NCI-H1417 (cell line): ENCODE results near the gene CYP2W1.
A peak's percentile ranks its signal among the peaks of the same experiment; 100 is the strongest.

Experiments used
- DNase-seq, 3 experiments: peaks; one replicate each; lab custom pipeline; 2025; lab: John Stamatoyannopoulos, UW

The CYP2W1 gene

DNA sequence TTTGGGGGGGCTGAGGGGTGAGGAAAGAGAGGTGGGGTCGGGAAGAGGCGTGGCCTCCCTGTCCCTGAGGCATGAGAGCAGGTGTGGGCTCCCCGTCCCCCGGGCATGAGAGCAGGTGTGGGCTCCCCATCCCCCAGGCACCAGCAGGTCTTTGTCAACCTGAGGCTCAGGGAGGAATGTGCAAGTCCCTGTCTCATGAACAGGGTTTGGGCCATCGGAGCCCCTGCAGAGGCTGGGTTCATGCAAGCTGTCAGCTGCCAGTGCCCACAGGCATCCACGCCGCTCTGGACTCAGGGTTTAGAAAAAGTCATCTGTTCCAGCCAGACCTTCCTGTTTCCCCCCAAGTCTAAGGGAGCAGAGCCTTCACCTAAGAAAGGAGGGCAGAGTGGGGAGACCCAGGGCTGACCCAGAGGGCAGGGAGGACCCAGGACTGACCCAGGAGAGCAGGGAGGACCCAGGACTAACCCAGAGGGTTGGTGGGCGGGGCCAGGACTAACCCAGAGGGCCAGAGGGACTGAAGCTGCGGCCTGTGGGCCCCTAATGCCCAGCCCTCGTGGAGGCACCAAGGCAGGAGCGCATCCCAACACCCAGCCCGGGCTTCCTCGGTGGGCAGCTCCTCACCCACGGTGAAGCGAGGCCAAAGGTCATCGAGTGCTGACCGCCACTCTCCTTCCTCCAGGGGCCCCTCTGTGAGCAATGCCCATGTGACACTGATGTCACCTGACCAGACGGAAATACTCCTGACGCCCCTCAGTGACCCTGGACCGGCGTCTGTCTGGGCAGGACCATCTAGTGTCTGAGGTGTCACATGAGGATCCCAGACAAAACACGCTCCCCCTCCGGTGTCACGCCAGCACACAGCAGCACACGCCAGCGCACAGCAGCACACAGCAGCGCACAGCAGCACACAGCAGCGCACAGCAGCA, 32.5 kb downstream of the CYP2W1 start:
- peak in 2 of 3 experiments; percentile 31 to 42 for DNase-seq

DNA sequence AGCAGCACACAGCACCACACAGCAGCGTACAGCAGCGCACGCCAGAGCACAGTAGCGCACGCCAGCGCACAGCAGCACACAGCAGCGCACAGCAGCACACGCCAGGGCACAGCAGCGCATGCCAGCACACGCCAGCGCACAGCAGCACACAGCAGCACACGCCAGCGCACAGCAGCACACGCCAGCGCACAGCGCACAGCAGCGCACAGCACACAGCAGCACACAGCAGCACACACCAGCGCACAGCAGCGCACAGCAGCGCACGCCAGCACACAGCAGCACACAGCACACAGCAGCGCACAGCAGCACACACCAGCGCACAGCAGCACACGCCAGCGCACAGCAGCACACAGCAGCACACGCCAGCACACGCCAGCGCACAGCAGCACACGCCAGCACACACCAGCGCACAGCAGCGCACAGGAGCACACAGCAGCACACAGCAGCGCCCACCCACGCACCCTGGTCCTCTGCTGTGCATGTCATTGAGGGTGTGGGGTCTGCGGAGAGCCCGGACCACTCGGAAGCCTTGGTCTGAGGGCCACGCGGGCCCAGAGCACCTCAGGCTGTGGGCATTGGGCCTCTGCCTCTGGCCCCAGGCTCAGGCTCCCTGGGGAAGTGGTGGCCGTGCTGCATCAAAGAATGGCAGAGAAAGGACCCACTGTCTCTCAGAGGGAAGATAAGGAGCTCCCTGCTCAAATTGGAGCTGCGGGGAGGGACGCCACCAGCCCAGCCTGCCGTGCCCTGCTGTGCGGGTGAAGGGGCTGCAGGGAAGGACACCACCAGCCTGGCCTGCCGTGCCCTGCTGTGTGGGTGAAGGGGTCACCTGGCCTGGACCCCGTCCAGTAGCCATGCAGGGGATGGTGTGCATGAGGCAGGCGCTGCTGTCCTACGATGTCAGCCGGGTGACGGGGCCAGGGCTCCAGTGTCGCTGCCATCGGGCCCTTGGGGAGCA, 33.9 kb downstream of the CYP2W1 start:
- no peak for DNase-seq

DNA sequence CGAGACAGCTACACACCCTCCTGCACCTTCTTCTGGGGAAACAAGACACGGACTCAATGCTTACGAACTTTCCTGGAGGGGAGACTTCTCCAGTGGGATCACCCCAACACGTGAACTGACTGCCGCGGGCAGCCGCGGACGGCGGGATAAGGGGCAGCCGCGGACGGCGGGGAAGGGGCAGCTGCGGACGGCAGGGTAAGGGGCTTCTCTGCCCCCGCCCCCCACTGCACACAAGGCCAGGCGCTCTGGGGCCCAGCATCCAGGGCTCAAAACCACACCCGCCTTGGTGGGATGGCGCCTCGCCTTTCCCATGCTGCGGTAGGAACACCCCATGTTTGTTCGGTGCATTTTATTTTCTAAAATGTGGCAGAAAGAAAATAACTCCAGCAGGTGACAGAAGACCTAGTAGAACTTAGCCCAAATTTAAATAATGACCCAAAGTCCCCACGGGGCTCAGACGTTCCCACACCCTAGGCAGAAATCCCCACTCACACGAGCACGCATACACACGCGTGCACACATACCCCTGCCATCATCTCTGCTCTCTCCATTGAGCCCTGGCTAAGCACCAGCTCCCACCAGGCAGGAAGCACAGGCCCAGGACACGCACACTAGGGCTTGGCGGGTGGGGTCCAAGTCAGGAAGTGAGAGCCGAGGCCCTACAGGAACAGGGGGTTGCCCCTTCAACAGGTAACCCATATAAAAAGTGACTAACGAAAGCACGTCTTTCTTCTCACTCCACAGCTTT, 34.8 kb downstream of the CYP2W1 start:
- DNase-seq = no peak

DNA sequence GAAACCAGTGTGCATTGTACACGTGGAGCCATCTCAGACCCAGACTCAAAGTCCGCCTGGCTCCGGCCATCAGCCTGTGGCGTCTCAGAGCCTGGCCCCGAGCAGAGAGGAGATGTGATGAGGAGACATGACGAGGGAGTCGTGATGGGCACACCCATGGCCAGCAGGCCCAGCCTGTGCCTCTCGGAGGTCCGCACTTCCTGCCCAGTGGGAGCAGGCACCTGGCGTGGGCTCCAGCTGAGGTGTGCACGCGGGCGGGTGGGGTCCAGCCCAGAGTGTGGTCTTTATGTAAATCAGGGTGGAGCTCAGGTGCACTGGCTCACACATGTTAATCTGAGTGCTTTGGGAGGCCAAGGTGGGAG, 35.3 kb downstream of the CYP2W1 start:
- no peak for DNase-seq

DNA sequence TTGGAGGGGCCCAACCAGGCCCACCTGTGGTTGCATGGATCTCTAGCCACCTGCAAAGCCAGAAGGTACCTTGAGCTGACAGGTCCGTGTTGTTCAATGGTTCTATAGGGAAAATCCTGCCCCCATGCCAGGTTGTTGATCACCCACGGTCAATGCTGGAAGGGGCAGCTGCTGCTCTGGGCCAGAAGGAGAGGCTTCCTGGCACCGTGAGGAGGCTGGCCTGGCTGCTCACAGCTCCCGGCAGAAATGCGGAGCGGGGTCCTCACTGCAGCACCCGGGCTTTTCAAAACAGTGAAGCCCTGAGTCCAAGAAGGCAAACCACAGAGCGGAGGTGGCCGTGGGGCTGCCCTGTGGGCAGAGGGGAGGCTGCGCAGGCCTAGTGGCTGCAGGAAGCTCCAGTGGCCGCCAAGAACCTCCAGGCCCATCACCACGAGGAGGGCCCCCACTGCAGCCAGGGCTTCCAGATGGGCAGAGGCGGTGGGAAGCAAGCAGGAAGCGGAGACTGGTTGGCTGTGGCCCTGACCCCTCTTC, 36.3 kb downstream of the CYP2W1 start:
- no peak for DNase-seq

DNA sequence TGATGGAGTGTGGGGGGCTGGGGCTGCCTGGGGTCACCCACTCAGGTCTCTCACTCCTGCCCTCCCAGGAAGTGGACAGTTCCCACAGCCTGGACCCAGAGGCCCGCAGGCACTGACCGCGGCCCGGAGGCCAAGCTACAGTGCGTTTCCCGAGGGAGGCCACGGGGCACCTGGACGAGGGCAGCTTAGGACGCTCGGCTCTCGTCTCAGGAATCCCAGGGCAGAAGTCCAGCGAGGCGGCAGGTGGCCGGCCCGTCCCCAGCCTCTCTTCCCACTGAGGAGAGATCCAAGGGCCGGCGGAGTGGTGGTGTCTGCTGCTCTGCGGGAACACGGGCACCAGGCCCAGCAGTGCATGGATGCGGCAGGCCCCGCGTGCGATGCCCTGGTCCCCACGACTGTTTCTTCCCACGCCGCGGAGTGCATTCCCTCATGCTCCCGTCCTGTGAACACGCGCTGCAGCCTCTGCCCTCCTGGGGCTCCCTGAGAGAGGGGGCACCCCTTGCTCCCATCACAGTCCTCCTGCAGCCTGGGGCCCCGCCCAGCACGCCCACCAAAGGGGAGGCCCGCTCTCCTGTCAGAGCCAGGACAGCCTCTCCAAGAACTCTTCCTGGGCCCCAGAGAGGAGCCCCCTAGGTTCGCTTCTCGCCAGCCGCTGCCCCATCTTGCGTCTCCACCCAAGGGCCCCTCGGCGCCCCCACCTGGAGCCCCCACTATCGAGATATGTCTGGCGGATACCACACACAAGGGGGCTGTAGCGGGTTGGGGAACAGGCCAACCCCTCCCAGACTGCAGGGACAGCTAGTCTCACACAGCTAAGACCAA, 37.0 kb downstream of the CYP2W1 start:
- no peak for DNase-seq

DNA sequence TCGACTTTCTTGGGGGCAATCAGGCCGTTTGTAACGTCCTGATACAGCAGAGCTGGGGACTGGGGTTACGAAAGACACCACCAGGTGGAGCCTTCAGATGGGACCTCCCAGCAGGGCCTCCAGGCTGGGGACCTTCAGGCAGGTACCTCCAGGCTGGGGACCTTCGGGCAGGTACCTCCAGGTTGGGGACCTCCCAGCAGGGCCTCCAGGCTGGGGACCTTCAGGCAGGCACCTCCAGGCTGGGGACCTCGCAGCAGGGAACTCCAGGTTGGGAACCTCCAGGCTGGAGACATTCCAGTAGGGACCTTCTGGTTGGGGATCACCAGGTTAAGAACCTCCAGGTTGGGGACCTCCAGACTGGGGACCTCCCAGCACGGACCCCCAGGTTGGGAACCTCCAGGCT, 37.9 kb downstream of the CYP2W1 start:
- no peak for DNase-seq

DNA sequence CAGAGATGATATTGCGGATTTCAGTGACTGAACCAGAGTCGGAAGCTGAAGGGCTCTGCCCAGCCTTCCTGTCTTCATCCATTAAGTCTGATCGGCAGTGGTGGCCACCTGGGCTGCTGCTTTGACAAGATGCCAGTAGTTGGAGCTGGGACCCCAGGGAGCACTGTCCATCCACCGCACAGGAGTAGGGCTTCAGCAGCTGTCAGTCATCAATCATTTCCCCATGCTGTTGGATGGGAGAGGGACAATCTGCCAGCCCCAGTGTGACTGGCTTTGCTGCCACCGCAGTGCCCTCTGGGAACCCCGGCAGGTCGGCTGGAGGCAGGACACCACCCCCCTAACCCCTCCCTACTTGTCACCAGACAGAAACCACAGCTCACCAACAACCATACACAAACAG, 38.4 kb downstream of the CYP2W1 start:
- no peak for DNase-seq

DNA sequence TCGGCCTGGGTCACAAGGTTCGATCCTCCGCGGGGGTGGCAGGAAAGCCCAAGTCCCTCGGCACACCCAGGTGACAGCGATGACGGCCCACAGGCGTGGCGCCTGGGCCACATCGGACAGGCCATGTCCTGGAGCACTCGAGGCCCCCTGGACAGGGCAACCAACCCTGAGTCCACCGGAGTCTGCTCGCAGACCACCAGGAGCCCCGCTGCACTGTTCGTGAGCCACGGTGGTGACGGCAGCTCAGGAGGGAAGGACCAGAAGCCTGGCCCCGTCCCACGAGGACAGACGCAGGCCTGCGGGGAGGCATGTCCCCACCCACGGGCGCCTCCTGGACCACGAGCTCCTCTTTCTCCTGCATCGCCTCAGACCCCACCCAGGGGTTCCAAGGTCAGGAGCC, 39.0 kb downstream of the CYP2W1 start:
- DNase-seq = no peak

DNA sequence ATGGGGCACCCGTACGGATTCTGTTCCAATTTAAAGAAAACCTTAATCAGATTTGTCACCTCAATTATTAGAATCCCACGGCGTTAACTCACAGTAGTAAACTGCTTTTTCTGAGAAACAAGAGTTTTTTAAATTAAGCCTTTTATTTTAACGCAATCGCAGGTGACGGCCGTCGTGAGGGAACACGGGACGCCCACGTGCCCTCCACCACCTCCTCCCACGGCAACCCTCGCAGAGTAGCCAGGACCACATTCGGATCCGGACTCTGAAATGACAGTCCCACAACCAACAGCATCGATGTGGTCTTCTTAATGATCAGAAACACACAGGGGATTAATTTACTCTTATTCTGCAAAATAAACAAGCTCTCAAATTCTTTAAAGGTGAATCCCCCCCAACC, 39.4 kb downstream of the CYP2W1 start:
- DNase-seq = no peak

DNA sequence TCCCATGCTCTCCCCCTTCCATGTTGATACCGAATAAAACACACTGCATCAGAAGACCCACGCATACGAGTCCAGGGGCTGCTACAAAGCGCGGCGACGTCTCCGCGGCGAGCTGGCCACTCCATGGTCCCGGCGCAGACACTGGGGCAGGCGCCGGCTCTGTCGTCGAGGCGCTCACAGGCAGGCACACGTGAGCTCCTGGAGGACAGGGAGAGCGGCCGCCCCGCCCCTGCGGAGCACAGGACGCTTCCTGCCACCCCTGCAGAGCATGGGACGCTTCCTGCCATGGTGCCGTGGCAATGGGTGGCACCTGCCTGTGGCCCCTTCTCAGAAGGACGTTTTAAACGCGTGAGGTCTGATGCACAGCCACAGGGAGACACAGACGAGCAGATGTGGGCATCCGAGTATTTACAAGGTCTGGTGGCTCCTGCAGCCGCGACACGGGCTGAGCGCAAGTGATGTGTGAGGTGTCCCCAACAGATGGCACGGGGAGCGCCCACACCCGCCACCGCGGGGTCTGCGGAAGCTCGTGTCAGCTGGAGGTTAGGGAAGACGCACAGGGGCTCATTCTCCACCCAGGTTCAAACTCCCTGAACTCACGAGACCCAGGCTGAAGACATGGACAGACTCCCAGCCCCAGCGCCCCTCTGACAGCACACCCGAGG, 40.0 kb downstream of the CYP2W1 start:
- no peak for DNase-seq

DNA sequence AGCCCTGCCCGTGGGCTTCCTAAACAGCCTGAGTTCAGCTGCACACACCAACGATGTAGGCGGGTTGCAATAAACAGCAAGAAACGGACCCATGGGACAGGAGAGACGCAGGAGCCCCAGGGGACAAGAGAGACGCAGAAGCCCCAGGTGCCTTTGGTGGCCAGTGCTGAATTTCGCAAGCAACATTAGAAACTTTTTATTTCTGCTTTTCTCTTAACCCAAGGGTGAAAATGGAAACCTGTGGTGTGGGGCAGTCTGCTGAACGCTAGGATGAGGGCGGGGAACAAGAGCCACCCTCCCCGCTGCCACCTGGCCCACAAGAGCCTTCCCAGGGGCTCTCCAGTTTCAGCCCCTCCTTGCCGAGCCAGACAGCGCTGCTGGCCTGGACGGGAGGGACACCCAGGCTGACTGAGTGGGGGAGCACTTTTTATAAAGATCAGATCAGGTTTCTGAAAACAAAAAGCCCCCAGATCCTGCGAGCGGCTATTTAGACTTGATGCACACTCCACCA, 41.4 kb downstream of the CYP2W1 start:
- DNase-seq = peak; percentile 9 to 73 (median 61)

DNA sequence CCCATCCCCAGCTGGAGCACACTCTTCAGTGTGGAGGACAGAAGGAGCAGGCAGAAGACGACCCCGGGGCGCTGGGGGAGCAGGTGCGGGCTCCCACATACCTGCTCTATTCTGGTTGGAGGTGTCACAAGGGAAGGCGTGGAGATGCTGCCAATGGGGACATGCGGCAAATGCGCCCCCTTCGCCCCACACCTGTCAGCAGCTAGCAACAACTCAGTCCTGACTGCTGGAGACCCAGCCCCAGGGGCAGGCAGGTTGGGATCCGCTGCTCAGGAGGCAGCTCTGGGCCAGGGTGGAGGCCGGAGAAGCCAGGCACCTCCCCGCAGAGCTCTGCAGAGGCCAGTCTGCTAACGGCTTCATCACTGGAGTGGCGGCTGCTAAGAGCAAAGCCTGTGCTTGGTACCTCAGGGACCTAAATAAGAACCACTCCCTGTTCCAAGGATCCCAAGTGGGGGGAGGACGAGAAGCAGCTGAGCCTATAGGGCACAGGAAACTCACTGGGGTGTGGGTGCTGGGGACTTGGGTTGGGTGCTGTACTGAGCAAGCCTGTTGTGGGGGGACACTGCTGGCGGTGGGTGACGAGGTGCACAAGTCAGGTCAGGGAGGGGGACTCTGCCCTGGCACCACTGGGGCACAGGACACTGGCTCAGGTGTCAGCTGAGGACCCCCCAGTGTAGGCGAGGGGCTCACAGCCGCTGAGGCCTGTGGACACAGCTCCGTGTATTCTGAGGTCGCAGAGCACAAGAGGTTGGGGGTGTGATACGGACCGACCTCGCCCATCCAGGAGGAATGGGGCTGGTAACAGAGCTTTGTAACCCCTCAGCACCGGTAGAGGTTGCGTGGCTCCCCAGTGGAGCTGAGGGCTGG, 42.1 kb downstream of the CYP2W1 start:
- DNase-seq = no peak

DNA sequence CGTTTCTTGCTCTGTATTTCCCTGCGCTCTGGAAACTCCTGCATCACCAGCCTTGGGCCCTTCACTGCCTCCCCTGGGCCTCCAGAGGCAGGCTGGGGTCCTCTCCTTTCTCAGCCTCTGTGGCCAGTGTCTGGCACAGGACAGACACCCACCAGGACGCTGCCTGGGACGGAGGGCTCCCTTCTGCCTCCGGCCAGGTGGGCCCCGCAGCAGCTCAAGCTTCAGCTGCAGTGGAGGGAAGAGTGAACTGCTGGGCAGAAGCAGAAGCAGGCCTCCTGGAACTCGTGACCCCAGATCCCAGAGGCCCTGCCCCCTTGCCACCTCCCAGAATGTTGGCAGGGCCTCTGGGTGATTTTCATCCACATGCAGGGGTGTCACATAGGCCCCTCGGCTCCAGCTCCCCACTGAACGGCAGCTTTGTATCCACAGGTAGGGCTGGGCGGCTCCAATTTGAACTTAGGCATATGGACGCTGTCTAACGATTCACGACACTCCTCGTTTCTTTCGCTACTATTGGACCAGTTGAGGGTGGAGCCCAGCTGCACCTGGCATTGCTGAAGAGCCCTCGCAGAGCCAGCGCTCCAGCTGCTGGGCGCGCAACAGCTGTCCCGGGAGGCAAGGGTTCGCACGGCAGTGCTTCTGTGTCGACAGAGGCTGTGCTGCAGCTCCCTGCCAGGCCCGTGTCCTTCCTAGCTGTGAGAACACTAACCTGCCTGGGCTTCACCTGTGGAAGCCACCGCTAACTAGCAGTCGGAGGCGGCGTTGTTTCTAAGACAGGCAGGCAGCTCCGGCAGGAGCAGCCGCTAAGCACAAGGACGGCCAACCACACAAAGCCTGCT, 43.0 kb downstream of the CYP2W1 start:
- peak; percentile 20 to 93 (median 34) for DNase-seq

DNA sequence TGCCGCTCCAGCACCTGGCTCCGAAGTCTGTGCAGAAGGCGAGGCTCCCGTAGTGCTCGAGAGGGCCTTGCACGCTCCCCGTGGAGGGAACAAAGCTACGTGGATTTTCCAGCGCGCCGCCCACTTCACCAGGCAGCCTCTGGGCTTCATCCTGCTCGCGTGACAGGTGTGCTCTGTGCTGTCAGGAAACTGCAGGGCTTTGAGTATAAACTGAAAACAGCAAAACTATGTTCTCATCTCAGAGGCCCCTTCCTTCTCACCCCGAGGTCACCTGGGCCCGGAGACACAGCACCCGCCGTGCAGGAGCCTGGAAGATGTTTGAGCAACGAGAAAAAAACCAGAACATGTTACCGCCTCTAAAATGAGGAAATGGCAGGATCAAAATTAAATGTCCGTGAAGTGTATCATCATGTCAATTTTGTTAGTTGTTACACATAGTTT, 43.8 kb downstream of the CYP2W1 start:
- DNase-seq = peak in 1 of 3 experiments; percentile 36

DNA sequence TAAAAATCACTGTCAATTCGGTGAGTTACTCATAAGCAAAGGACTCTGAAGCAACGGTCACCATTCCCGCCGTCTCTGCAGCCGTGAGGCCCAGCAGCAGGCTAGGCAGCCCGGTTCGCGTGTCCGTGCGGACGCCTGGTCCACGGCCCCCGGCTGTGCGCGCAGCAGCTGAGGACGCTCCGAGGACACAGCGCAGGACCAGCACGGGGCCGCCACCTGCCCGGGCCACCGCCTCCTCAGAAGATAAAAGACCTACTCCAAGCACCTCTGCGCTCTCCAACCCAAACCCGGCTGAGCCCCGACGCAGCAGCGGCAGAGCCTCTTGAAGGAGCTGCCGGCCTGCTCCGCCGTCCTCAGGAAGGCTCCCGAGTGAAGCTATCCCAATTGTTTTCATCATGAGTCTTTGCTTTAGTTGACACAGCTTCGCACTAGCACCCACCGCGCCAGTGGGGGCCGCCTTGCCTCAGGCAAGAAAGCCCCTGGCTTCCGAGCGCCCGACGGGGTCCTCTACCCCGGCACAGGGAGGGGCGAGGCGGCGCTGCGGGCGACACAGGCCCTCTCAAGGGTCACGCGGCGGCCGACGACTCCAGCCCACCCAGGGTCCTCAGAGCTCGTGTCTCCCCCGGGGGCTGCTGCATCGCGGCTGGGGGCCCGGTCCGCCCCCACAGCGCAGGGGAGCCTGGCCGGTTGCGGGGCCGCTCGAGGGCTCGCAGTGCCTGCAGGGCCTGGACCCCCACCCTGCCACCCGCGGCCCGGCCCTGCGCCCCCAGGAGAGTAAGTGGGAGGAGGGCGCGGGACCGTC, 44.5 kb downstream of the CYP2W1 start:
- peak; percentile 39 to 63 (median 55) for DNase-seq

DNA sequence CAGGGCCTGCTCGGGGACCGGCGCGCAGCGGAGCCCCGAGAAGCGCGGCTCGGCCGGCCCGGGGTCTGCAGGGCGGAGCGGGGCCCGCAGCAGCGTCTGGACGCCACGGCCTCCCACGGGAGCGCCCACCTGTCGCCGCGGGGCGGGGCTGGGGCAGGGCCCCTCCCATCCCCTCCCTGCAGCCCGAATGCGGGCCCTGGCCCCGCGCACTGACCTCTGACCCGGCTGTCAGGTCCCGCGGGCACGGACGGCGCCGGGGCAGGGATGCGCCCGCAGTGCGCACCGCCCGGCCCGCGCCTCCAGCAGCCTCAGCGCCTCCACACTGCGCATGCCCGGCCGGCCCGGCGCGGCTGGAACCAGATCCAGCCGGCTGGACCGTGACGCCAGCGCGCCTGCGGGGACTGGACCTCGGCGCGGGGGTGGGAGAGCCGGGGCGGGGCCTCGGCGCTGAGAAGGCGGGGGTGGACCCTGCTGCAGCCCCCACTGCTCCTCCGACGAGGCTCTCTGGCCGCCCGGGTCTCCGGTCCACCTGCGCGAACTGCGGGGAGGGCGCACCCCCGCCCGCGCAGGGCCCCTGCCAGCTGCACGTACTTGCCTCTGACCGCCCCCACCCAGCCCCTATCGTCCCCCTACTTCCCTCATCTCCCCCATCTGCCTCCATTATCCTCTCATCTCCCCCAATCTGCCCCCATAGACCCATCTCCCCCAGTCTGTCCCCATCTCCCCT, 45.2 kb downstream of the CYP2W1 start:
- peak; percentile 89 to 92 (median 92) for DNase-seq
